GM19328 (cell line): ENCODE measurements around the gene RARG.
"Not testable (repeated sequence)": the region's sequence is repeated elsewhere in the genome, so short reads cannot be mapped to it uniquely, and the experiment has no call there.

Experiments
- ATAC-seq: cut with Tn5 transposase; IDR thresholded peaks from one replicate; pipeline ENCODE4 v1.9.1; 2021; ENCODE audit warnings: mild to moderate bottlenecking, moderate library complexity; ENCODE audit not compliant: unreplicated experiment

The RARG gene

DNA sequence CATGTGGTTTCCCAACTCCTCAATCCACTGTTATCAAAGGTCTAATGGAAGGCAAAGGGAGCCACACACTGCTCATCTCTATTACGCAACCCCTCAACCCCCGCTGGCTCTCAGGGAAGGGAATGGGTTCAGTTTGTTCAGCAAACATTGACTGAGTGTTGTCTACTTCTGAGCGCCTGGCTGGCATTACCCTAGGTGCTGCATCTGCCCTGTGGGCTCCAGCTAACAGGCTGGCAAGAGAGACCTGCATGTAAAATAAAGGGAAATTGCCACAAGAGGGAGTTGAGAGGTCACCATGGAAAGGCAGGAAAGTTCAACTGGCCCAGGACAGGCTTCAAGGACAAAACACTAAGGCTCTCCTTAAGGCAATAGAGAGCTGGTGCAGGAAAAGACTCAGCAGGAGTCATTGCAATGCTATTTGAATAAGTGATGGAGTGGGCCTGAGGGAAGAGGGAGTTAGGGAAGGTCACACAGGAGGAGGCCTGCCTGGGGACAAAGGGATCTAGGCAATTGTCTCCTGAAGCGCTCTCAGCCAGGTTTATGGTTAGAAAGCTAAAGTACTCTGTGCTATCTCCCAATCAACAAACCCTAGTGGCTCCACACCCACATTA, 57.0 kb downstream of the RARG start:
- ATAC-seq = no peak

DNA sequence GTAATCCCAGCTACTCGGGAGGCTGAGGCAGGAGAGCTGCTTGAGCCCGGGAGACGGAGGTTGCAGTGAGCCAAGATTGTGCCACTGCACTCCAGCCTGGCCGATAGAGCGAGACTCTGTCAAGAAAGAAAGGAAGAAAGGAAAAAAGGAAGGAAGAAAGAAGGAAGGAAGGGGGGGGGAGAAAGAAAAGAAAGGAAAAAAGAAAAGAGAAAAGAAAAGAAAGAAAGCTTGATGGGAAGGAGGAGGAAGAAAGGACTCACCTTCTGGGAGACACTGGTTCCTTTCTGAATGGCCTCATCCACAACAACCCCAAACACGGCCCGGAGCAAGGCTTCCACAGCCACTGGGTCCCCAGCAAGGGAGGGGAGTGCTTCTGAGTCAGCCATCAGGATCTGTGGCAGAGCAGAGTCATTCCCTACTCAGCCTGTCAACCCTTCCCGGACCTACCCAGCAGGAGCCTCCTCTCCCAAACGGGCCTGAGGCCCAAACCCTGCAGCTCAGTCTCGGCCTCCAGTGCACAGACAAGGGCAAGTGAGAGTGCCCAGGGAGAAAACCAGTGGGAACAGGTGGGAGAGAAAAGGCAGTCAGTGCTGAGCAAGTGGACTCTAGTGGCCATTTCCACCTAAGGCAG, 58.8 kb downstream of the RARG start:
- ATAC-seq = no peak

DNA sequence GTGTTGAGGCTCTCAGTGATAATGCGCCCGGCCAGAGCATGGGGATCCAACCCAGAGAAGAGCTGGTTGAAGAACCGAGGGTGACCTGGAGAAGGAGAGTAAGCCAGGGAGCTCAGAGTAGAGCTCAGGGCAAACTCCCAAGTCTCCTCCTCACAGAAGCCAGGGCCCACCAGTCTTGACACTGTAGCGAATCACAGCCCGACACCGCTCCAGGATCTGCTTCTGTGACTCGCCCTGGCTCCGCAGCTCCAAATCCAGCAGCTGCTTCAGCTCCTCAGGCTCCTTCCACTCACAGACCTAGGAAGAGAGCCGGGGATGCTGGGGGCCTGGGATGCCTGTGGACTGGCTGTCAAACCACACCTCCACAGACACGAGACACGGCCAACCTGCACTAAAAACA, 59.7 kb downstream of the RARG start:
- ATAC-seq = no peak

DNA sequence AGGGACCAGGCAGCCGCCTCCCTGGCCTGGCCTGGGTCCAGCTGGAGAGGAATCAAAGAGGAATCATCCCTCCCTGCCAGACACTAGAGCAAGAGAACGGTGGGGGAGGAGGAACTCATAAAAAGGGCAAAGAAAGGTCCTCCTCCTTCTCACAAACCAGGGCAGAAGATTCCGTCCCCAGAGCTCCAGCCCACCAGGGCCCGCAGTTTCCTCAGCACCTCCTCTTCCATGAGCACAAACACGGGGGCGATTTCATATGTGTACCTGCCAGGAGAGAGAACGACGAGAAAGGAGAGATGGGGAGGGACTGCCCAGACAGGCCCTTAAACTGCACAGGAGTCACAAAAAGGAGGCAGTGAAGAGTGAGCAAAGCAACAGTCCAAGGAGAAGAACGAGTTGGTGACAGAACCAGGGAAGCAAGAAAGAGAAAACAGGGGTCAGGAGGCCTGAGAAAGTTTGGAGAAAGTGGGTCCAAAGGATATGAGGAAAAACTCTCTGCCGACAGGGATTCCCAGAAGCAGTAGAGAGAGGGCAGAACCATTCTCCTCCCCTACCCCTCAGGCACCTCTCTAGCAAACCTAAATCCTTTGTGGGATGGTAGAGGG, 60.2 kb downstream of the RARG start:
- ATAC-seq = no peak

DNA sequence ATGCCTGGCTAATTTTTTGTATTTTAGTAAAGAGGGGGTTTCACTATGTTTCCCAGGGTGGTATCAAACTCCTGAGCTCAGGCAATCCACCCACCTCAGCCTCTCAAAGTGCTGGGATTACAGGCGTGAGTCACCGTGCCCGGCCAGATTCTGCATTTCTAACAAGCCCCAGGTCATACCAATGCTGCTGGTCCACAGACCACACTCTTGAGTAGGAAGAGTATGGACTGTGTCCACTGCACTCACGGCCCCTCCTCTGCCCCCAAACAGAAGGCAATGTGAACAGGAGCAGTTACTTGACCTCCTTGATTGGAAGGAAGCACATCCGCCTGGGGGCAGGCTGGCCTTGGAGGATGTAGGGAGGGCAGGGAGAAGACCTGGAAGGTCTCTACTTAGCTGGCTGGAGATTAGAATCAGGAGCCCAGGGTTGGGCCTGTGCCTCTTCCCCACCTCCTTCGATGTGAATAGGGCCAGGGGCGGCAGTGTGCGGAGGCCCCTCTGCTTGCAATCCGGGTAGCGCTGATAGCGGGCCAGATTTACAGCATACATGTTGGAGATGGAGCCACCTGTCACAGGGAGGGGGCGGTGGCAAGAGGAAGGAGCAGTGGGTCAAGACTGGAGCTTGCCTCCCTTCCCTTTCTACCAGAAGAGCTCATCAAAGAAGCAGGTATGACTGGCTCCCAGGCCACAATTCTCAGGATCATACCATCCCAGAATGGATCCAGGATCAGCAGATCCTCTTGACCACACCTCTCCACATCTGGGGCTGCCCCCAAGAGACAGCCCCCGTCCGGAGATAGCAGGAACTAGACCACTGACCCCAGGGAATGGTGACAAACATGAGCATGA, 60.9 kb downstream of the RARG start:
- ATAC-seq = no peak

DNA sequence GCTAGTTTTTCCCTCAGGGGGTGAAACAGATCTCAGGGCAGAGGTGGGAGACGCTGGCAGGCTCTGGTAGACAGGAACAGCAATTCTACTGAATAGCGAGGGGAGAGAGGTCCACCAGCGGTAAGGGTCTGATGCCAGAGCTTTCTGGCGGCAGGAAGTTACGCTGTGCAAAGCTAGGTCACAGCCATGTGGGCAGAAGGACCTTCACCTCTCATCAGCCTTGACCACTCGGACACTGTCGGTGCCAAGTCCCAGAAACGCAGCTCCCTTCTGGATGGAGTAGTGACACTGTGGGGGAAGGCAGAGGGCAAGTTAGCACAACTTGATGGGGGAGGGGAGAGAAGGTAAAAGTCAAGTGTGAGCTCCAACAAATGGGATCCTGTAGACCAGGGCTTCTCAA, 61.8 kb downstream of the RARG start:
- ATAC-seq = no peak

DNA sequence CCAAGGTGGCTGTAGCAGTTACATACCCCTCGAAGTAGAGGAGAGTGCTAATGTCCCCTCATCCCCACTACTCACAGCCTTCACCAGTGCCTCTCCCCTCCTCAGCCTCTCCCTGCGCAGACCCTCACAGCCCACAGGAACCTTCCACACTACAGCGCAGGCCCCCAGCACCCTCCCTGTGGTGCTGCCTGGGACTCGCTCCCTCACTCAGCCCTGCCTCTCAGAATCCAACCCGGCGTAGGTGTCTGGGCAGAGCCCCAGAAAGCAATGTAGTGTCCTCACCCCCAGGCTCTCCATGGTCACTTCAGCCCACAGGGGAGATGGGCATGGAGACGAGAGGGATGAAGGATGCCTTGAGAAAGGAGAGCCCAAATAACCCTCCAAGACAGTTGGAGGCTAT, 62.4 kb downstream of the RARG start:
- ATAC-seq = no peak

DNA sequence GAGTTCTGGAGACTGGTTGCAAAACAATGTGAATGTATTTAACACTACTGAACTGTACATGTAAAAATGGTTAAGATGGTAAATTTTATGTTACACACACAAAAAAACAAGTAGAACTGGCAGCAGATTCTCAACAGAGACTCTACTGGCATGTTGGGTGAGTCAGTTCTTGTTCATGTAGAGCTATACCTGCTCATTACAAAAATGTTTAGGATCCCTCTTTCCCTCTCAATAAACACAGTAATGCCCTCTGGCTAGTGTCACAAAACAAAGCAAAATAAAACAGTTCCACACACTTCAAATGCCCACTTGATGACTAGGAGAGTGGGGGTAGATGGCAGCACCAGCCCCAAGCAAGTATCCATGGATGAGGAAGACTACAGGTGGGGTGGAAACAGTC, 65.2 kb downstream of the RARG start:
- ATAC-seq = no peak

DNA sequence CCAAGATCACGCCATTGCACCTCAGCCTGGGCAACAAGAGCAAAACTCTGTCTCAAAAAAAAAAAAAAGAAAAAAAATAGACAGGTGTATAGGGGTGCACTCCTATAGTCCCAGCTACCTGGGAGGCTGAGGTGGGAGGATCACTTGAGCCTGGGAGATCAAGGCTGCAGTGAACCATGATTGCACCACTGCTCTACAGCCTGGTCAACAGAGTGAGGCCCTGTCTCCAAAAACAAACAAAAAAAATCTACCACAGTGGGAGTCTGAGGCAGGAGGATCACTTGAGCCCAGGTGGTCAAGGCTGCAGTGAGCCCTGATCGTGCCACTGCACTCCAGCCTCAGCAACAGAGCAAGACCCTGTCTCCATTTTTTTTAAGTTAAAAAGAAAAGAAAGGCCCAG, 69.0 kb downstream of the RARG start:
- ATAC-seq = not testable (repeated sequence)

DNA sequence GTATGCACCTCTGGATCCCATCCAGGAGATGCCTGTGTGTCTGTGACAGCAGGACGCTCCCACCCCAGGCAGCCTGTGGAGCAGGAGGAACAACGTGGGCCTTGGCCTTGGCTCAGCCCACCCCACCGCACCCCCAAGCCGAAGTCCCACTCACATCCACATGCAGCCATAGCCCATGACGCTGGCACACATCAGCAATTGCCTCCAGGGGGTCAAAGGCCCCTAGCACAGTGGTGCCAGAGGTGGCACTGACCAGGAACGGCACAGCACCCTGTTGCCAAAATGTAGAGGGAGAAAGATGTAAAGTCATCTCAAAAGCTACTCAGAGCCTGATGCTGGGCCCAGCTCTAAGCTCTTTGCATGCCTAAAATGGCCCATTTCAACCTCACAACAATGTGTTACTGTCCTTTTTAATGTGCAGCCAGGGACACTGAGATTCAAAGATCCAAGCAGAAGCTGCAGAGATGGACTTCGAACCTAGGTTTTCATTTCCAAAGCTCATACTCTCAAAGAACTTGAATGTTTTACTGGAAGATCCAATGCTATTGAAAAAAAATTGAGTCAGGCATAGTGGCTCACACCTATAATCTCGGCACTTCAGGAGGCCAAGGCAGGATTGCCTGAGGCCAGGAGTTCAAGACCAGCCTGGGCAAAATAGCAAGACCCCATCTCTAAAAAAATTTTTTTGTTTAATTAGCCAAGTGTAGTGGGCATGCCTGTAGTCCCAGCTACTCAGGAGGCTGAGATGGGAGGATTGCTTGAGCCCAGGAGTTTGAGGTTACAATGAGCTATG, 70.7 kb downstream of the RARG start:
- no peak for ATAC-seq

DNA sequence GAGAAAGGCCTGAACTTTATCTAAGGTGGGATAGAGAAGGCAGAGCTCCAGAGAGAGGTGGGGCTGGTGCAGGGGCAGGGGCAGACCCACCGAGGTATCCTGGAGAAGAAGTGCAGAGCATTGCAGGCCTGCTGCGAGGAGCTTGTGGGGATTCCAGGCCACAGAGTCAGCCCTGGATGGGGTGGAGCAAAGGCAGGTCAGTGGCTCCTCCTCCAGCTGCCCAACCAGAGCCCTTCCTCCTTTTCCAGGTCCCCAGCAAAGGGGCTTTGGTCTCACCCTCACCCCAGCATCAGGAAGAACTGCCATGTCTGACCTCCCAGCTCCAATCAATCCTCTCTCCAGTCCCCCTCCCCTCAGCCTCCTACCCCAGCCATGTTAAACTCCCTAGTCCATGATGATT, 71.3 kb downstream of the RARG start:
- ATAC-seq = no peak
